PFSK-1 (cell line): ENCODE results near the gene CNDP2.

Source experiments
- FOXP2 ChIP-seq: optimal IDR thresholded peaks from 2 replicates; pipeline ENCODE3; 2011; ENCODE audit warnings: borderline replicate concordance, control low read depth, inconsistent platforms; ENCODE audit not compliant: insufficient read depth; ENCODE audit errors: extremely low read length, extremely low read depth
- POLR2AphosphoS5 ChIP-seq: IDR thresholded peaks from 2 replicates; pipeline ENCODE4 v1.6.1; 2012; ENCODE audit warnings: low read depth, mild to moderate bottlenecking, control low read depth, low read length, moderate library complexity
- SIN3A ChIP-seq: IDR thresholded peaks from 2 replicates; pipeline ENCODE4 v1.6.1; 2012; ENCODE audit warnings: mild to moderate bottlenecking, low read length, moderate library complexity, borderline replicate concordance; ENCODE audit not compliant: insufficient read depth
- TAF1 ChIP-seq: IDR thresholded peaks from 2 replicates; pipeline ENCODE4 v1.6.1; 2012; ENCODE audit warnings: low read length, control low read depth, borderline replicate concordance; ENCODE audit not compliant: insufficient read depth
- TF ChIP-seq, protein P1 (sequence below), 2 experiments: IDR thresholded peaks; 2 replicates each; pipeline versions ENCODE4 v1.6.1 to v1.8.0; 2011 to 2012; ENCODE audit warnings: low read depth in 2 of 2, low read length in 2 of 2, control low read depth in 1 of 2, inconsistent platforms in 1 of 2, mild to moderate bottlenecking in 1 of 2, moderate library complexity in 1 of 2; ENCODE audit not compliant: insufficient read depth in 1 of 2

DNA sequence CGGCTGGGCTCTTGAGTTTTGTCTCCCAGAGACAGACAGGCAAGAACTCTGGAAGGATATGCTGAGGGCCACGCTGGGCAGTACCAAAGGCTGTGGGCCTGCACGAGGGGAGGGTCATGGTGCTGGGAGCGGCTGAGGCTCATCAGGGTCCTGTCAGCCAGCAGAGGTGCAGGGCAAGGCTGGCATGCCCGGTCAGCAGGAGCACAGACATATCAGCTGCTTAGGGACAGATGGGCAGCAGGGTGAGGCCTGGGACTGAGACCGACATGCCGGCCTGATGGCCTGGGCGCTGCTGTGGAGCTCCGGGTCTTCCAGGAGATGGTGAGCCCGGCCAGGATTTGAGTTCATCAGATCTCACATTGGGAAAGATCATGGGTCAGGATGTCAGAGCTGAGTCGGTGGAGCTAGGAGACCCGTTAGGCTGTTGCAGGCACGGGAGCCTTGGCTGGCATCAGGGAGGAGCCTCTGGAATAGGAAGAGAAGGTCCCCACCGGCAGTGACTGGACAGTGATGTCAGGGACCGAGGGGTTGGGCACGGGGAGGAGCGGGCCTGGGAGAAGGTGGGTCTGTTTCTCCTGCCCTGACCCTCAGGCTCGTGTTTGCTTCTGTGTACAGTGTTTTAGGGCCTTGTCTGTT is 18.8 kb downstream of the CNDP2 start:
- no peak for TF ChIP-seq SIN3A
- no peak for TF ChIP-seq POLR2AphosphoS5
- no peak for TF ChIP-seq TAF1
- TF ChIP-seq, protein P1, sequence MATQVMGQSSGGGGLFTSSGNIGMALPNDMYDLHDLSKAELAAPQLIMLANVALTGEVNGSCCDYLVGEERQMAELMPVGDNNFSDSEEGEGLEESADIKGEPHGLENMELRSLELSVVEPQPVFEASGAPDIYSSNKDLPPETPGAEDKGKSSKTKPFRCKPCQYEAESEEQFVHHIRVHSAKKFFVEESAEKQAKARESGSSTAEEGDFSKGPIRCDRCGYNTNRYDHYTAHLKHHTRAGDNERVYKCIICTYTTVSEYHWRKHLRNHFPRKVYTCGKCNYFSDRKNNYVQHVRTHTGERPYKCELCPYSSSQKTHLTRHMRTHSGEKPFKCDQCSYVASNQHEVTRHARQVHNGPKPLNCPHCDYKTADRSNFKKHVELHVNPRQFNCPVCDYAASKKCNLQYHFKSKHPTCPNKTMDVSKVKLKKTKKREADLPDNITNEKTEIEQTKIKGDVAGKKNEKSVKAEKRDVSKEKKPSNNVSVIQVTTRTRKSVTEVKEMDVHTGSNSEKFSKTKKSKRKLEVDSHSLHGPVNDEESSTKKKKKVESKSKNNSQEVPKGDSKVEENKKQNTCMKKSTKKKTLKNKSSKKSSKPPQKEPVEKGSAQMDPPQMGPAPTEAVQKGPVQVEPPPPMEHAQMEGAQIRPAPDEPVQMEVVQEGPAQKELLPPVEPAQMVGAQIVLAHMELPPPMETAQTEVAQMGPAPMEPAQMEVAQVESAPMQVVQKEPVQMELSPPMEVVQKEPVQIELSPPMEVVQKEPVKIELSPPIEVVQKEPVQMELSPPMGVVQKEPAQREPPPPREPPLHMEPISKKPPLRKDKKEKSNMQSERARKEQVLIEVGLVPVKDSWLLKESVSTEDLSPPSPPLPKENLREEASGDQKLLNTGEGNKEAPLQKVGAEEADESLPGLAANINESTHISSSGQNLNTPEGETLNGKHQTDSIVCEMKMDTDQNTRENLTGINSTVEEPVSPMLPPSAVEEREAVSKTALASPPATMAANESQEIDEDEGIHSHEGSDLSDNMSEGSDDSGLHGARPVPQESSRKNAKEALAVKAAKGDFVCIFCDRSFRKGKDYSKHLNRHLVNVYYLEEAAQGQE (IDR thresholded peaks at IDR 0.05; ENCODE audit: insufficient read depth in 1 of 2, low read depth in 2 of 2, low read length in 2 of 2): no peak
- no peak for TF ChIP-seq FOXP2
